Hepatocyte (in vitro differentiated cells): ENCODE measurements around the gene PPP4R4. TPM values are rescaled to one million over a fixed set of nuclear protein-coding genes. Genes with fewer than 3 reads are reported as not detected.
"Not testable (repeated sequence)": the region's sequence is repeated elsewhere in the genome, so short reads cannot be mapped to it uniquely, and the experiment has no call there.

Source experiments
- DNase-seq: peaks from one replicate; pipeline ENCODE4 v3.0.0-alpha.2; 2016; ENCODE audit warnings: low spot score
- H2AFZ ChIP-seq: fragments of 200-600 bp; sonication (generic); 2 replicates; pipeline ENCODE4 v1.6.0; 2016; ENCODE audit warnings: antibody characterized with exemption, mild to moderate bottlenecking
- H3K27ac ChIP-seq: fragments of 200-600 bp; sonication (generic); 2 replicates; pipeline ENCODE4 v1.5.1; 2016; ENCODE audit warnings: mild to moderate bottlenecking
- H3K27me3 ChIP-seq: fragments of 200-600 bp; sonication (generic); 2 replicates; pipeline ENCODE4 v1.6.1; 2016
- H3K36me3 ChIP-seq: fragments of 200-600 bp; sonication (generic); replicated peaks from 2 replicates; pipeline ENCODE4 v1.5.1; 2016; ENCODE audit warnings: low read depth; ENCODE audit not compliant: insufficient read depth
- H3K4me1 ChIP-seq: fragments of 200-600 bp; sonication (generic); 2 replicates; pipeline ENCODE4 v1.5.1; 2016; ENCODE audit warnings: mild to moderate bottlenecking, moderate library complexity; ENCODE audit not compliant: insufficient read depth
- H3K4me2 ChIP-seq: fragments of 200-600 bp; sonication (generic); 2 replicates; pipeline ENCODE4 v1.6.0; 2016
- H3K4me3 ChIP-seq: fragments of 200-600 bp; sonication (generic); 2 replicates; pipeline ENCODE4 v1.5.1; 2016; ENCODE audit warnings: mild to moderate bottlenecking
- H3K79me2 ChIP-seq: fragments of 200-600 bp; sonication (generic); 2 replicates; pipeline ENCODE4 v1.6.0; 2017; ENCODE audit warnings: mild to moderate bottlenecking
- H3K9me2 ChIP-seq: fragments of 200-600 bp; sonication (generic); replicated peaks from 2 replicates; pipeline ENCODE4 v1.6.0; 2017; ENCODE audit warnings: mild to moderate bottlenecking; ENCODE audit not compliant: insufficient read depth
- H3K9me3 ChIP-seq: fragments of 200-600 bp; sonication (generic); 2 replicates; pipeline ENCODE4 v1.5.1; 2016; ENCODE audit warnings: low read depth, mild to moderate bottlenecking
- H4K20me1 ChIP-seq: fragments of 200-600 bp; sonication (generic); 2 replicates; pipeline ENCODE4 v1.6.0; 2016; ENCODE audit warnings: mild to moderate bottlenecking; ENCODE audit not compliant: insufficient read depth, poor library complexity, severe bottlenecking
- CTCF ChIP-seq: fragments of 200-600 bp; sonication (generic); IDR thresholded peaks from 2 replicates; pipeline ENCODE4 v1.5.1; 2016; ENCODE audit warnings: antibody characterized with exemption, mild to moderate bottlenecking; ENCODE audit not compliant: poor library complexity
- EZH2 ChIP-seq: fragments of 200-600 bp; sonication (generic); IDR thresholded peaks from 2 replicates; pipeline ENCODE4 v1.6.1; 2016; ENCODE audit warnings: antibody characterized with exemption, mild to moderate bottlenecking, borderline replicate concordance
- EZH2phosphoT487 ChIP-seq: fragments of 200-600 bp; sonication (generic); IDR thresholded peaks from one replicate; pipeline ENCODE4 v1.6.1; 2018; ENCODE audit warnings: antibody characterized with exemption, mild to moderate bottlenecking, low read depth, moderate library complexity; ENCODE audit not compliant: unreplicated experiment, severe bottlenecking
- WGBS: methylation state at CpG from one replicate; pipeline ENCODE4 v1.1.6; 2016; ENCODE audit warnings: low lambda C conversion rate; ENCODE audit errors: missing lambda C conversion rate; 5-methylcytosine and 5-hydroxymethylcytosine counted together
- polyA plus RNA-seq: library from polyadenylated mRNA; unstranded; fragments of >200 nt; fragmentation: Nextera tagmentation; extraction: Ambion mirVana; gene quantifications from 2 replicates; pipeline ENCODE4 v1.2.1, GENCODE V29; 2016
- total RNA-seq: library from RNA; depleted of rRNA; stranded (reverse); fragments of >200 nt; gene quantifications from 2 replicates; pipeline ENCODE4 v1.2.3, GENCODE V29; 2014

PPP4R4 gene
- total and polyA plus RNA-seq, 2 experiments from 2014 or later, result 1.0 to 3.8 TPM

GRCh38 chr14:94153750-94154342 is 20.3 kb upstream of the PPP4R4 start:
- TF ChIP-seq EZH2 (no peak), CTCF (no peak), EZH2phosphoT487 (no peak)
- Histone ChIP-seq H3K27ac (no peak overlapping the region), H3K36me3 (no peaks in the 10 kb centered on the region), H3K4me2 (no peak overlapping the region), H3K27me3 (no peaks in the 10 kb centered on the region), H3K9me3 (no peaks in the 10 kb centered on the region), H3K4me1 (no peaks in the 10 kb centered on the region), H3K9me2 (no peaks in the 10 kb centered on the region), H3K4me3 (no peak overlapping the region), H4K20me1 (no peaks in the 10 kb centered on the region), H3K79me2 (no peaks in the 10 kb centered on the region), H2AFZ (no peak overlapping the region)
- DNase-seq, result no peak
- 89% methylated on average over 6 of the region's 6 CpGs for WGBS

DNA sequence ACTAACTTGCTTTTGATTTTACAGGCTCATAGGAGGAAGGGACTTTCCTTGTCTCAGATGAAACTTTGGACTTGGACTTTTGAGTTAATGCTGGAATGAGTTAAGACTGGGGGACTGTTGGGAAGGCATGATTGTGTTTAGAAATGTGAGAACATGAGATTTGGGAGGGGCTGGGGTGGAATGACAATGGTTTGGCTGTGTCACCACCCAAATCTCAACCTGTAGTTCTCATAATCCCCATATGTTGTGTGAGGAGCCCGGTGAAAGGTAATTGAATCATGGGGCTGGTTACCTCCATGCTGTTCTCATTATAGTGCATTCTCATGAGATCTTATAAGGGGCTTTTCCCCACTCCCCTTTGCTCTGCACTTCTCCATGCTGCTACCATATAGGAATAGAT is 18.0 kb upstream of the PPP4R4 start:
- not testable (repeated sequence) for H3K4me1 ChIP-seq, H3K9me2 ChIP-seq, H3K4me3 ChIP-seq, H3K79me2 ChIP-seq, H3K36me3 ChIP-seq, H3K27me3 ChIP-seq, H3K4me2 ChIP-seq, H4K20me1 ChIP-seq, H2AFZ ChIP-seq, DNase-seq, H3K27ac ChIP-seq, H3K9me3 ChIP-seq
- WGBS, result 65% methylated on average over 1 of the region's 1 CpG

- no peaks in the 10 kb centered on the region for H3K79me2 ChIP-seq
- H3K27me3 ChIP-seq, result no peaks in the 10 kb centered on the region
- DNase-seq, result no peak
- H3K4me1 ChIP-seq, result peaks cover 3% of the 10 kb centered on the region
- H2AFZ ChIP-seq, result no peak overlapping the region
- H3K9me2 ChIP-seq, result no peaks in the 10 kb centered on the region
- H3K4me3 ChIP-seq, result no peak overlapping the region
- no peak overlapping the region for H3K4me2 ChIP-seq
- no peaks in the 10 kb centered on the region for H3K9me3 ChIP-seq
- TF ChIP-seq EZH2phosphoT487 (no peak), CTCF (no peak), EZH2 (no peak)
- H4K20me1 ChIP-seq, result no peaks in the 10 kb centered on the region
- H3K36me3 ChIP-seq, result no peaks in the 10 kb centered on the region
- H3K27ac ChIP-seq, result no peak overlapping the region
Observed at GRCh38 chr14:94157197-94157596, 16.9 kb upstream of the PPP4R4 start.

DNA sequence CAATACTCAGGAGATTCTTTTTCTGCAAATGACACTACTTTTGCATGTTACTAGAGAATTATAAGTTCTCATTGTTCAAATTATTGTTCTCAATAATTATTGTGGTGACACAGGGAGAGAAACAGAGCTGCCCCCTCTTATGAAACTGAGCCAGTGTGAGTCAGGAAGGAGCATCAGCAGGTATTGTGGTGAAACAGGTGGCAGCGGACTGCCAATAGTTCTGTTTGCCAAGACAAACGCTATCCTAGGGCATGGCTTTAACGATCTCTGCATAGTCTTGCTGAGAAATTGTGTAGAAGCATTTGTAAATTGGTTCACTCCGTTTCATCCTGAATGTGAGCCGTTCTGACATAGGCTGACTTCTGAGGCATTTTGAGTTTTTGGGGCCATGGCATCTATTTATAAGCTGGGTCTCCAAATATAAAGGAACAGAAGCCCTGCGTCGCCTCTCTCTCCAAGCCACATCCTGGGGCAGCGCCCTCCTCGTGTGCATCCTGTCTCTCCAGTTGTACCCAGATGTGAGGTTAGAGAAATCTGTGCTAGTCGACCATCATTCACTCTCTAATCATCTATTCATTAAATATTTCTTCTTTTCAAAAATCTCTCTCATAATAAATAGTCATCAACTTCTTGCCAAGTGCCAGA is 15.8 kb upstream of the PPP4R4 start:
- TF ChIP-seq CTCF, result no peak
- TF ChIP-seq EZH2phosphoT487, result no peak
- TF ChIP-seq EZH2, result no peak
- 82% methylated on average over 10 of the region's 10 CpGs for WGBS
- H3K27me3 ChIP-seq, result no peaks in the 10 kb centered on the region

More for the DNA sequence above, 15.8 kb upstream of the PPP4R4 start:
- peaks cover 6% of the 10 kb centered on the region for H3K4me1 ChIP-seq
- H2AFZ ChIP-seq, result no peak overlapping the region
- H3K4me2 ChIP-seq, result no peak overlapping the region
- no peak overlapping the region for H3K27ac ChIP-seq
- no peaks in the 10 kb centered on the region for H3K9me3 ChIP-seq
- H3K4me3 ChIP-seq, result no peak overlapping the region
- H3K36me3 ChIP-seq, result no peaks in the 10 kb centered on the region
- no peaks in the 10 kb centered on the region for H4K20me1 ChIP-seq
- no peaks in the 10 kb centered on the region for H3K9me2 ChIP-seq
- no peaks in the 10 kb centered on the region for H3K79me2 ChIP-seq
- DNase-seq, result no peak
